Astrocyte (in vitro differentiated cells and primary cell): ENCODE results near the gene DLX1. TPM values are rescaled to one million over a fixed set of nuclear protein-coding genes. Genes with fewer than 3 reads are reported as not detected.
A peak's percentile ranks its signal among the peaks of the same experiment; 100 is the strongest.

Source experiments
- DNase-seq: peaks from one replicate; pipeline ENCODE4 v3.0.0-alpha.2; 2010; ENCODE audit warnings: low read depth
- FAIRE-seq: peaks from 2 replicates; lab custom pipeline; 2011; peaks lifted over from hg19 to GRCh38; lab: Jason Lieb, UNC
- H2AFZ ChIP-seq: 2 replicates; pipeline ENCODE4 v1.6.0; 2012; ENCODE audit warnings: low read depth, low read length, inconsistent platforms
- H3K27ac ChIP-seq: 2 replicates; pipeline ENCODE4 v1.5.1; 2011; ENCODE audit warnings: low read depth, low read length, inconsistent platforms
- H3K27me3 ChIP-seq: 2 replicates; pipeline ENCODE4 v1.6.0; 2011; ENCODE audit warnings: low read length, inconsistent platforms; ENCODE audit not compliant: insufficient read depth
- H3K36me3 ChIP-seq: 2 replicates; pipeline ENCODE4 v1.5.1; 2011; ENCODE audit warnings: low read length, inconsistent platforms; ENCODE audit not compliant: insufficient read depth
- H3K4me1 ChIP-seq: 2 replicates; pipeline ENCODE4 v1.5.1; 2011; ENCODE audit warnings: low read length, inconsistent platforms; ENCODE audit not compliant: insufficient read depth
- H3K4me2 ChIP-seq: 2 replicates; pipeline ENCODE4 v1.6.0; 2012; ENCODE audit warnings: low read length, inconsistent platforms
- H3K4me3 ChIP-seq: 2 replicates; pipeline ENCODE4 v1.5.1; 2011; ENCODE audit warnings: low read depth, mild to moderate bottlenecking, low read length, inconsistent platforms; ENCODE audit not compliant: insufficient read depth
- H3K79me2 ChIP-seq: 2 replicates; pipeline ENCODE4 v1.6.0; 2012; ENCODE audit warnings: mild to moderate bottlenecking, low read length, inconsistent platforms; ENCODE audit not compliant: insufficient read depth
- H3K9ac ChIP-seq: 2 replicates; pipeline ENCODE4 v1.6.0; 2012; ENCODE audit warnings: mild to moderate bottlenecking, low read length, inconsistent platforms
- H3K9me3 ChIP-seq: 2 replicates; pipeline ENCODE4 v1.5.1; 2012; ENCODE audit warnings: low read depth, mild to moderate bottlenecking, low read length, inconsistent platforms; ENCODE audit not compliant: insufficient read depth
- H4K20me1 ChIP-seq: 2 replicates; pipeline ENCODE4 v1.6.0; 2012; ENCODE audit warnings: low read length, inconsistent platforms; ENCODE audit not compliant: insufficient read depth
- H3K27ac Mint-ChIP-seq: one replicate; pipeline ENCODE4 v1.8.0; 2021; ENCODE audit warnings: mild to moderate bottlenecking, mixed read lengths; ENCODE audit not compliant: unreplicated experiment
- H3K27me3 Mint-ChIP-seq: one replicate; pipeline ENCODE4 v1.8.0; 2021; ENCODE audit warnings: low read depth, mixed read lengths; ENCODE audit not compliant: unreplicated experiment
- H3K36me3 Mint-ChIP-seq: one replicate; pipeline ENCODE4 v1.8.0; 2021; ENCODE audit warnings: low read depth, mixed read lengths; ENCODE audit not compliant: unreplicated experiment
- H3K4me1 Mint-ChIP-seq: one replicate; pipeline ENCODE4 v1.8.0; 2021; ENCODE audit warnings: low read depth, mixed read lengths; ENCODE audit not compliant: unreplicated experiment
- H3K4me3 Mint-ChIP-seq: one replicate; pipeline ENCODE4 v1.8.0; 2021; ENCODE audit warnings: mild to moderate bottlenecking, moderate library complexity, mixed read lengths; ENCODE audit not compliant: unreplicated experiment
- H3K9me3 Mint-ChIP-seq: one replicate; pipeline ENCODE4 v1.8.0; 2021; ENCODE audit warnings: mild to moderate bottlenecking, mixed read lengths; ENCODE audit not compliant: unreplicated experiment
- EZH2 ChIP-seq: IDR thresholded peaks from 2 replicates; pipeline ENCODE4 v1.6.1; 2012; ENCODE audit warnings: mild to moderate bottlenecking, low read length, inconsistent platforms; ENCODE audit not compliant: insufficient read depth
- total RNA-seq: library from RNA; stranded (reverse); gene quantifications from 2 replicates; pipeline ENCODE4 v1.2.1, GENCODE V29; 2021
- TF ChIP-seq, protein P1 (sequence below): IDR thresholded peaks from 2 replicates; pipeline ENCODE4 v1.5.1; 2011; ENCODE audit warnings: low read depth, mild to moderate bottlenecking, inconsistent platforms, low read length, moderate library complexity; ENCODE audit not compliant: insufficient read depth

Gene DLX1
- total RNA-seq, 1 donor from 2014 or later = 0.27 TPM

DNA sequence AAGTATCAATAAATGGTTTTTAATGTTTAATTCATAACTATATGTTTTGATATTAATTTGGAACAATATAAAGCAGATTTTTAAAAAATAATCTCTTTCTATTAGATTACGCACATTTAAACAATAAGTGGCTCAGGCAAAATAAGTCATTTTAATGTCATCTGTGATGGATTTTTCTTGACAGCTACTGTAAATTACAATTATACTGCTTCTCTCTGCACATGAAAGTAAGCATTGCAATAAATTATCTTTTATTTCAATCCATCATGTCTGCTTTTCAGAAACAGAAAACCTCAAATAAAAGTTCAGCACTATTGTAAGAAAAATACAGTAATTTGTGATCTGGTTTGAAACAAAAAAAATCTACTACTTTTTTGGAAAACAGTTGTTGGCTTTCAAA, 11.1 kb upstream of the DLX1 start:
- TF ChIP-seq, protein P1, sequence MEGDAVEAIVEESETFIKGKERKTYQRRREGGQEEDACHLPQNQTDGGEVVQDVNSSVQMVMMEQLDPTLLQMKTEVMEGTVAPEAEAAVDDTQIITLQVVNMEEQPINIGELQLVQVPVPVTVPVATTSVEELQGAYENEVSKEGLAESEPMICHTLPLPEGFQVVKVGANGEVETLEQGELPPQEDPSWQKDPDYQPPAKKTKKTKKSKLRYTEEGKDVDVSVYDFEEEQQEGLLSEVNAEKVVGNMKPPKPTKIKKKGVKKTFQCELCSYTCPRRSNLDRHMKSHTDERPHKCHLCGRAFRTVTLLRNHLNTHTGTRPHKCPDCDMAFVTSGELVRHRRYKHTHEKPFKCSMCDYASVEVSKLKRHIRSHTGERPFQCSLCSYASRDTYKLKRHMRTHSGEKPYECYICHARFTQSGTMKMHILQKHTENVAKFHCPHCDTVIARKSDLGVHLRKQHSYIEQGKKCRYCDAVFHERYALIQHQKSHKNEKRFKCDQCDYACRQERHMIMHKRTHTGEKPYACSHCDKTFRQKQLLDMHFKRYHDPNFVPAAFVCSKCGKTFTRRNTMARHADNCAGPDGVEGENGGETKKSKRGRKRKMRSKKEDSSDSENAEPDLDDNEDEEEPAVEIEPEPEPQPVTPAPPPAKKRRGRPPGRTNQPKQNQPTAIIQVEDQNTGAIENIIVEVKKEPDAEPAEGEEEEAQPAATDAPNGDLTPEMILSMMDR = no peak
- no peak for TF ChIP-seq EZH2
- no peaks in the 10 kb centered on the region for H3K4me1 ChIP-seq
- H3K36me3 ChIP-seq = no peaks in the 10 kb centered on the region
- FAIRE-seq = no peak
- no peaks in the 10 kb centered on the region for H3K79me2 ChIP-seq
- H3K9me3 Mint-ChIP-seq = peaks cover 2% of the 10 kb centered on the region
- H3K4me2 ChIP-seq = no peak overlapping the region
- H3K4me1 Mint-ChIP-seq = no peaks in the 10 kb centered on the region
- DNase-seq = no peak
- no peak overlapping the region for H2AFZ ChIP-seq
- H3K36me3 Mint-ChIP-seq = no peaks in the 10 kb centered on the region
- H3K4me3 ChIP-seq = no peak overlapping the region
- no peaks in the 10 kb centered on the region for H4K20me1 ChIP-seq
- peaks cover under 1% of the 10 kb centered on the region for H3K27me3 ChIP-seq
- H3K27ac Mint-ChIP-seq = no peak overlapping the region
- peaks cover 34% of the 10 kb centered on the region for H3K27me3 Mint-ChIP-seq
- no peak overlapping the region for H3K27ac ChIP-seq
- no peaks in the 10 kb centered on the region for H3K9me3 ChIP-seq
- no peak overlapping the region for H3K9ac ChIP-seq
- no peak overlapping the region for H3K4me3 Mint-ChIP-seq

DNA sequence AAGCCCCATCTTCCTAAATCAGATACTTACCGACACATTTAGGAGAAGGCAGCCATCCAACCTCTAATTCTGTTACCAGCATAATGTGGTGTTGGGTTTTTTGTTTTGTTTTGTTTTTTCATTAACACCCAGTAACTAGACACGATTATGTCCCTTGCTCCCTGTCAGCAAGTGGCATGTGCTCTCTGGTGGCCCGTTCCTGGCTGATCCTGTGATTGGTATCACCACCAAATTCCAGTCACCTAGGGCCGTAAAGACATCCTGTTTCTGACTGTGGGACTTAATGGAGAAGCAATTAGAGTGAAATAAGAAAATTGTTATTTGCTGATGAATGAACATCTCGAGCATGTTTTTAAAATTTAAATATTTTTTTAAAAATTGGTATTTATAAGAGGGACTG, 5.9 kb upstream of the DLX1 start:
- no peak overlapping the region for H2AFZ ChIP-seq
- no peak overlapping the region for H3K9ac ChIP-seq
- no peak overlapping the region for H3K4me2 ChIP-seq
- H3K27me3 ChIP-seq = peaks cover 51% of the 10 kb centered on the region
- DNase-seq = no peak
- H3K36me3 ChIP-seq = no peaks in the 10 kb centered on the region
- H3K4me1 ChIP-seq = peaks cover 1% of the 10 kb centered on the region
- H3K79me2 ChIP-seq = no peaks in the 10 kb centered on the region
- Mint-ChIP-seq H3K36me3 (peaks cover 10% of the 10 kb centered on the region), H3K27ac (no peak overlapping the region), H3K4me1 (no peaks in the 10 kb centered on the region), H3K9me3 (peaks cover 27% of the 10 kb centered on the region), H3K27me3 (peaks cover 79% of the 10 kb centered on the region), H3K4me3 (no peak overlapping the region)
- H3K27ac ChIP-seq = no peak overlapping the region
- H3K4me3 ChIP-seq = no peak overlapping the region
- no peak for FAIRE-seq
- H4K20me1 ChIP-seq = peaks cover 28% of the 10 kb centered on the region
- H3K9me3 ChIP-seq = no peaks in the 10 kb centered on the region
- TF ChIP-seq, protein P1 = no peak
- TF ChIP-seq EZH2 = no peak

DNA sequence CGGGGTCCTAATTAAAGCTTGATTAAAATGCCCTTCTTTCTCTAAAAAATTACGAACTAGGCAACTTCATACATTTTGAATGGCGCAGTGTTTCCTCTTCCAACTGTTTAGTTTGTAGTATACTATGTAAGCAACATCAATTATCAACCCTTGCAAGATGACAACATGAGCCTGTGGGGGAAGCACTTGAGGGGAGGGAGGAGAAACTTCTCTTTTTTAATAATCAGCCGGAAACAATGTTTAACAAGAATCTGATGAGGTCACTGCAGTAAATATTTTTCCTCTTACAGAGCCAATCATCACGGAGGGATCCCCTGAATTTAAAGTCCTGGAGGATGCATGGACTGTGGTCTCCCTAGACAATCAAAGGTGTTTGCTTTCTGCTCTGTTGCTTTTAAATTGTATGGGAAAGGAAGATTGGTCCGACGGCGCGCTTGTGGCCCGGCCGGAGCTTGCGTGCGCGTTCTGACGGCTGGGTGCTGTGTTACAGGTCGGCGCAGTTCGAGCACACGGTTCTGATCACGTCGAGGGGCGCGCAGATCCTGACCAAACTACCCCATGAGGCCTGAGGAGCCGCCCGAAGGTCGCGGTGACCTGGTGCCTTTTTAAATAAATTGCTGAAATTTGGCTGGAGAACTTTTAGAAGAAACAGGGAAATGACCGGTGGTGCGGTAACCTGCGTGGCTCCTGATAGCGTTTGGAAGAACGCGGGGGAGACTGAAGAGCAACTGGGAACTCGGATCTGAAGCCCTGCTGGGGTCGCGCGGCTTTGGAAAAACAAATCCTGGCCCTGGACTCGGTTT, 5.3 kb upstream of the DLX1 start:
- H3K4me2 ChIP-seq = no peak overlapping the region
- peak overlapping the region; percentile 12 for H3K4me3 Mint-ChIP-seq
- H4K20me1 ChIP-seq = peaks cover 30% of the 10 kb centered on the region
- DNase-seq (no peak), FAIRE-seq (no peak)
- no peak overlapping the region for H3K4me3 ChIP-seq
- no peaks in the 10 kb centered on the region for H3K9me3 ChIP-seq
- H2AFZ ChIP-seq = no peak overlapping the region
- no peak overlapping the region for H3K27ac ChIP-seq
- peak; percentile 29 for TF ChIP-seq EZH2
- TF ChIP-seq, protein P1 = no peak
- H3K79me2 ChIP-seq = no peaks in the 10 kb centered on the region
- peaks cover 54% of the 10 kb centered on the region for H3K27me3 ChIP-seq
- peaks cover 10% of the 10 kb centered on the region for H3K36me3 Mint-ChIP-seq
- no peak overlapping the region for H3K9ac ChIP-seq
- H3K27ac Mint-ChIP-seq = peak overlapping the region; percentile 66
- no peaks in the 10 kb centered on the region for H3K36me3 ChIP-seq
- peaks cover 79% of the 10 kb centered on the region for H3K27me3 Mint-ChIP-seq
- no peaks in the 10 kb centered on the region for H3K4me1 Mint-ChIP-seq
- H3K4me1 ChIP-seq = peaks cover 6% of the 10 kb centered on the region
- H3K9me3 Mint-ChIP-seq = peaks cover 27% of the 10 kb centered on the region
